GM12891 (cell line): Measurements from ENCODE around the gene NRROS.

Experiments used
- PAX5 ChIP-seq: IDR thresholded peaks from 2 replicates; pipeline ENCODE4 v1.6.1; 2011; ENCODE audit warnings: low read length, moderate library complexity, mild to moderate bottlenecking; ENCODE audit not compliant: insufficient read depth, severe bottlenecking
- POLR2A ChIP-seq: IDR thresholded peaks from 2 replicates; pipeline ENCODE4 v1.6.1; 2011; ENCODE audit warnings: low read depth, low read length, control low read depth
- SPI1 ChIP-seq: IDR thresholded peaks from 2 replicates; pipeline ENCODE4 v1.6.1; 2011; ENCODE audit warnings: low read depth, low read length, control low read depth

GRCh38 chr3:196706731-196707130, 67.2 kb downstream of the NRROS start:
- TF ChIP-seq SPI1 = no peak
- no peak for TF ChIP-seq PAX5
- TF ChIP-seq POLR2A = no peak
